Endothelial cell of umbilical vein (primary cell): ENCODE results near the gene RHCG. TPM values are rescaled to one million over a fixed set of nuclear protein-coding genes. Genes with fewer than 3 reads are reported as not detected.

ENCODE experiments used
- BruUV-seq: library from RNA; stranded (reverse); fragments of 400-500 nt; replicated peaks from 2 replicates; lab custom pipeline; 2021; lab: Mats Ljungman, UMichigan
- CTCF ChIA-PET: fragments of 300-600, 350-600 bp; sonication (Branson Sonifier 250); formaldehyde crosslinking; loops from one replicate; lab custom pipeline; 2021; ENCODE audit warnings: antibody characterized with exemption, inconsistent platforms; lab: Charles Lee
- POLR2A ChIA-PET: fragments of 300-600, 350-600 bp; sonication (Branson Sonifier 250); formaldehyde crosslinking; loops from one replicate; lab custom pipeline; 2021; ENCODE audit warnings: antibody characterized with exemption, inconsistent platforms; lab: Charles Lee
- DNase-seq: peaks from one replicate; pipeline ENCODE4 v3.0.0-alpha.2; 2011; ENCODE audit warnings: low read depth, low spot score
- FAIRE-seq: peaks from 2 replicates; lab custom pipeline; 2011; peaks lifted over from hg19 to GRCh38; lab: Jason Lieb, UNC
- H2AFZ ChIP-seq: 2 replicates; pipeline ENCODE4 v1.6.0; 2012; ENCODE audit warnings: low read depth, low read length, control low read depth, inconsistent platforms
- H3K27ac ChIP-seq: 2 replicates; pipeline ENCODE4 v1.5.1; 2011; ENCODE audit warnings: low read depth, mild to moderate bottlenecking, control low read depth, low read length, moderate library complexity; ENCODE audit not compliant: insufficient read depth
- H3K27me3 ChIP-seq, 2 experiments: 2 replicates each; pipeline versions ENCODE4 v1.6.0 to v1.6.1; 2011; ENCODE audit warnings: low read length in 2 of 2, mixed read lengths in 1 of 2; ENCODE audit not compliant: control insufficient read depth in 2 of 2, insufficient read depth in 2 of 2
- H3K36me3 ChIP-seq, 2 experiments: 2 replicates in 1 of 2; 3 replicates in 1 of 2; pipeline ENCODE4 v1.5.1; 2011; ENCODE audit warnings: low read length in 2 of 2, mild to moderate bottlenecking in 1 of 2, moderate library complexity in 1 of 2; ENCODE audit not compliant: control insufficient read depth in 2 of 2, insufficient read depth in 2 of 2; ENCODE audit errors: extremely low read depth in 1 of 2
- H3K4me1 ChIP-seq: 3 replicates; pipeline ENCODE4 v1.5.1; 2011; ENCODE audit warnings: mild to moderate bottlenecking, low read length; ENCODE audit not compliant: control insufficient read depth, insufficient read depth; ENCODE audit errors: extremely low read depth
- H3K4me2 ChIP-seq: 2 replicates; pipeline ENCODE4 v1.6.1; 2011; ENCODE audit warnings: low read length, control low read depth, mixed read lengths; ENCODE audit not compliant: insufficient read depth
- H3K4me3 ChIP-seq, 3 experiments: fragments of 200-600 bp in 1 of 3; sonication (generic), shearing (Covaris generic) in 1 of 3; replicated peaks in 1 of 3; 2 replicates each; pipeline ENCODE4 v1.5.1; 2011 to 2016; ENCODE audit warnings: control low read depth in 3 of 3, low read length in 3 of 3, mild to moderate bottlenecking in 2 of 3, inconsistent platforms in 1 of 3, low read depth in 1 of 3, moderate library complexity in 1 of 3; ENCODE audit not compliant: insufficient read depth in 1 of 3
- H3K79me2 ChIP-seq: 2 replicates; pipeline ENCODE4 v1.6.0; 2012; ENCODE audit warnings: low read length, inconsistent platforms; ENCODE audit not compliant: control insufficient read depth, insufficient read depth
- H3K9ac ChIP-seq: replicated peaks from 2 replicates; pipeline ENCODE3; 2011; ENCODE audit warnings: low read length, control low read depth; ENCODE audit not compliant: insufficient read depth; ENCODE audit errors: extremely low read depth
- H3K9me1 ChIP-seq: replicated peaks from 3 replicates; pipeline ENCODE4 v1.6.0; 2011; ENCODE audit warnings: mild to moderate bottlenecking, low read length; ENCODE audit not compliant: control insufficient read depth, insufficient read depth; ENCODE audit errors: extremely low read depth
- H3K9me3 ChIP-seq: replicated peaks from 2 replicates; pipeline ENCODE4 v1.5.1; 2012; ENCODE audit warnings: low read length, inconsistent platforms; ENCODE audit not compliant: control insufficient read depth, insufficient read depth
- H4K20me1 ChIP-seq: replicated peaks from 2 replicates; pipeline ENCODE3; 2011; ENCODE audit warnings: mild to moderate bottlenecking, low read length; ENCODE audit not compliant: control insufficient read depth, insufficient read depth; ENCODE audit errors: extremely low read depth
- EZH2 ChIP-seq: IDR thresholded peaks from 2 replicates; pipeline ENCODE4 v1.6.1; 2012; ENCODE audit warnings: borderline replicate concordance, low read depth, mild to moderate bottlenecking, moderate library complexity, low read length, inconsistent platforms; ENCODE audit not compliant: severe bottlenecking
- FOS ChIP-seq: IDR thresholded peaks from 2 replicates; pipeline ENCODE4 v1.6.1; 2011; ENCODE audit warnings: mild to moderate bottlenecking, low read length, moderate library complexity, borderline replicate concordance; ENCODE audit not compliant: insufficient read depth
- GATA2 ChIP-seq: IDR thresholded peaks from 2 replicates; pipeline ENCODE4 v1.7.0; 2011; ENCODE audit warnings: low read depth, mild to moderate bottlenecking, moderate library complexity, mixed read lengths, low read length; ENCODE audit not compliant: insufficient read length, insufficient read depth
- JUN ChIP-seq: IDR thresholded peaks from 2 replicates; pipeline ENCODE4 v1.6.1; 2011; ENCODE audit warnings: borderline replicate concordance, low read depth; ENCODE audit not compliant: insufficient read length, insufficient read depth
- MYC ChIP-seq: IDR thresholded peaks from one replicate; pipeline ENCODE4 v1.6.1; 2011; ENCODE audit warnings: mild to moderate bottlenecking, low read depth, low read length
- POLR2A ChIP-seq: IDR thresholded peaks from 2 replicates; pipeline ENCODE4 v1.6.1; 2012; ENCODE audit warnings: low read depth, mild to moderate bottlenecking, control low read depth, low read length
- POLR2AphosphoS5 ChIP-seq: IDR thresholded peaks from 2 replicates; pipeline ENCODE4 v1.6.1; 2012; ENCODE audit warnings: low read depth, mild to moderate bottlenecking, control low read depth, low read length, moderate library complexity; ENCODE audit not compliant: insufficient read depth
- dilution Hi-C: fragments of 300-500 bp; cut with MboI; formaldehyde crosslinking; loops from one replicate; pipeline ENCODE4 v1.15.0; 2019; ENCODE audit warnings: low sequenced_read_pairs; ENCODE audit not compliant: extremely low pct_ligation_motif_present
- intact Hi-C: fragments of 100-400 bp; cut with micrococcal nuclease; formaldehyde crosslinking; loops from one replicate; pipeline ENCODE4 v1.10.0; 2022
- polyA plus RNA-seq, 4 experiments: library from polyadenylated mRNA; depleted of rRNA in 3 of 4; stranded (reverse) in 3 of 4; unstranded in 1 of 4; fragments of >200 nt; gene quantifications; 2 replicates each; pipeline versions ENCODE4 v1.2.1 to v1.2.3, GENCODE V29; 2011 to 2012; ENCODE audit warnings: missing spikeins in 1 of 4
- total RNA-seq: library from RNA; stranded (reverse); gene quantifications from 2 replicates; pipeline ENCODE4 v1.2.3, GENCODE V29; 2021
- TF ChIP-seq, protein P1 (sequence below): IDR thresholded peaks from 2 replicates; pipeline ENCODE4 v1.6.1; 2011; ENCODE audit not compliant: insufficient read depth, insufficient read length
- TF ChIP-seq, protein P2 (sequence below), 2 donors: IDR thresholded peaks; 1 replicate in 1 of 2; 2 replicates in 1 of 2; pipeline ENCODE4 v1.5.1; 2011; ENCODE audit warnings: low read length in 2 of 2, mild to moderate bottlenecking in 2 of 2, moderate library complexity in 2 of 2, control low read depth in 1 of 2, inconsistent platforms in 1 of 2, low read depth in 1 of 2; ENCODE audit not compliant: insufficient read depth in 1 of 2; ENCODE audit errors: extremely low read depth in 1 of 2

The RHCG gene
- total and polyA plus RNA-seq, 2 donors (not counting 3 experiments of a cell fraction or from before 2014, with no cell fraction given) = not detected

GRCh38 chr15:89498574-89498906 is 2.2 kb upstream of the RHCG start:
- no TSS peak for BruUV-seq
- Histone ChIP-seq H3K9me3 (no peaks in the 10 kb centered on the region), H2AFZ (no peak overlapping the region), H3K4me2 (no peak overlapping the region), H3K4me1 (no peaks in the 10 kb centered on the region), H4K20me1 (no peaks in the 10 kb centered on the region), H3K79me2 (no peaks in the 10 kb centered on the region), H3K27ac (no peak overlapping the region), H3K4me3 (no peak overlapping the region), H3K27me3 (peaks cover 16 to 18% of the 10 kb centered on the region in 2 experiments), H3K36me3 (no peaks in the 10 kb centered on the region), H3K9me1 (no peaks in the 10 kb centered on the region), H3K9ac (no peak overlapping the region)
- ChIA-PET POLR2A (no interaction called here), CTCF (no interaction called here)
- dilution Hi-C loops = no loop called here
- intact Hi-C loops = no loop called here
- DNase-seq (no peak), FAIRE-seq (no peak)
- TF ChIP-seq, protein P1, sequence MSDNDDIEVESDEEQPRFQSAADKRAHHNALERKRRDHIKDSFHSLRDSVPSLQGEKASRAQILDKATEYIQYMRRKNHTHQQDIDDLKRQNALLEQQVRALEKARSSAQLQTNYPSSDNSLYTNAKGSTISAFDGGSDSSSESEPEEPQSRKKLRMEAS = no peak
- TF ChIP-seq FOS (no peak), GATA2 (no peak), MYC (no peak), EZH2 (no peak), POLR2A (no peak), JUN (no peak), POLR2AphosphoS5 (no peak)
- TF ChIP-seq, protein P2, sequence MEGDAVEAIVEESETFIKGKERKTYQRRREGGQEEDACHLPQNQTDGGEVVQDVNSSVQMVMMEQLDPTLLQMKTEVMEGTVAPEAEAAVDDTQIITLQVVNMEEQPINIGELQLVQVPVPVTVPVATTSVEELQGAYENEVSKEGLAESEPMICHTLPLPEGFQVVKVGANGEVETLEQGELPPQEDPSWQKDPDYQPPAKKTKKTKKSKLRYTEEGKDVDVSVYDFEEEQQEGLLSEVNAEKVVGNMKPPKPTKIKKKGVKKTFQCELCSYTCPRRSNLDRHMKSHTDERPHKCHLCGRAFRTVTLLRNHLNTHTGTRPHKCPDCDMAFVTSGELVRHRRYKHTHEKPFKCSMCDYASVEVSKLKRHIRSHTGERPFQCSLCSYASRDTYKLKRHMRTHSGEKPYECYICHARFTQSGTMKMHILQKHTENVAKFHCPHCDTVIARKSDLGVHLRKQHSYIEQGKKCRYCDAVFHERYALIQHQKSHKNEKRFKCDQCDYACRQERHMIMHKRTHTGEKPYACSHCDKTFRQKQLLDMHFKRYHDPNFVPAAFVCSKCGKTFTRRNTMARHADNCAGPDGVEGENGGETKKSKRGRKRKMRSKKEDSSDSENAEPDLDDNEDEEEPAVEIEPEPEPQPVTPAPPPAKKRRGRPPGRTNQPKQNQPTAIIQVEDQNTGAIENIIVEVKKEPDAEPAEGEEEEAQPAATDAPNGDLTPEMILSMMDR (IDR thresholded peaks at IDR 0.05; ENCODE audit: extremely low read depth in 1 of 2, insufficient read depth in 1 of 2, low read depth in 1 of 2, low read length in 2 of 2) = no peak
